Naive B cell (primary cell): ENCODE results near the gene AGRN. TPM values are rescaled to one million over a fixed set of nuclear protein-coding genes. Genes with fewer than 3 reads are reported as not detected.
"Not testable (repeated sequence)": the region's sequence is repeated elsewhere in the genome, so short reads cannot be mapped to it uniquely, and the experiment has no call there.

Experiments used
- ATAC-seq, 2 donors: fragments of 150-1000 bp; cut with Tn5 transposase; 2 replicates each; pipeline ENCODE4 v1.10.0; 2021; ENCODE audit warnings: low read depth in 2 of 2, mild to moderate bottlenecking in 2 of 2, moderate library complexity in 2 of 2
- DNase-seq: peaks from one replicate; pipeline ENCODE4 v3.0.0; 2022
- H3K27ac Mint-ChIP-seq, 6 donors: one replicate each; pipeline ENCODE4 v1.8.0; 2020 to 2022; ENCODE audit warnings: mild to moderate bottlenecking in 6 of 6, mixed read lengths in 6 of 6, moderate library complexity in 5 of 6, inconsistent platforms in 2 of 6
- H3K27me3 Mint-ChIP-seq, 3 donors: one replicate each; pipeline ENCODE4 v1.8.0; 2021 to 2022; ENCODE audit warnings: mixed read lengths in 3 of 3, mild to moderate bottlenecking in 1 of 3
- H3K36me3 Mint-ChIP-seq, 2 donors: one replicate each; pipeline ENCODE4 v1.8.0; 2020 to 2022; ENCODE audit warnings: mixed read lengths in 2 of 2, inconsistent platforms in 1 of 2, mild to moderate bottlenecking in 1 of 2
- H3K4me1 Mint-ChIP-seq, 3 donors: one replicate each; pipeline ENCODE4 v1.8.0; 2020 to 2022; ENCODE audit warnings: mixed read lengths in 3 of 3, inconsistent platforms in 1 of 3, mild to moderate bottlenecking in 1 of 3, moderate library complexity in 1 of 3
- H3K4me3 Mint-ChIP-seq, 8 donors: one replicate each; pipeline ENCODE4 v1.8.0; 2020 to 2022; ENCODE audit warnings: mild to moderate bottlenecking in 8 of 8, mixed read lengths in 8 of 8, moderate library complexity in 8 of 8, inconsistent platforms in 2 of 8
- H3K9me3 Mint-ChIP-seq, 7 donors: one replicate each; pipeline ENCODE4 v1.8.0; 2020 to 2022; ENCODE audit warnings: mixed read lengths in 7 of 7, mild to moderate bottlenecking in 5 of 7, inconsistent platforms in 2 of 7, moderate library complexity in 1 of 7
- polyA plus RNA-seq, 6 donors: library from polyadenylated mRNA; unstranded; fragments of 300-500 nt; fragmentation: Illumina TruSeq; gene quantifications; one replicate each; pipeline ENCODE4 v1.2.3, GENCODE V29; 2021; ENCODE audit warnings: low read depth in 6 of 6

AGRN gene
- polyA plus RNA-seq, 6 donors from 2014 or later, result 0.04 to 0.52 TPM; not detected in 4

DNA sequence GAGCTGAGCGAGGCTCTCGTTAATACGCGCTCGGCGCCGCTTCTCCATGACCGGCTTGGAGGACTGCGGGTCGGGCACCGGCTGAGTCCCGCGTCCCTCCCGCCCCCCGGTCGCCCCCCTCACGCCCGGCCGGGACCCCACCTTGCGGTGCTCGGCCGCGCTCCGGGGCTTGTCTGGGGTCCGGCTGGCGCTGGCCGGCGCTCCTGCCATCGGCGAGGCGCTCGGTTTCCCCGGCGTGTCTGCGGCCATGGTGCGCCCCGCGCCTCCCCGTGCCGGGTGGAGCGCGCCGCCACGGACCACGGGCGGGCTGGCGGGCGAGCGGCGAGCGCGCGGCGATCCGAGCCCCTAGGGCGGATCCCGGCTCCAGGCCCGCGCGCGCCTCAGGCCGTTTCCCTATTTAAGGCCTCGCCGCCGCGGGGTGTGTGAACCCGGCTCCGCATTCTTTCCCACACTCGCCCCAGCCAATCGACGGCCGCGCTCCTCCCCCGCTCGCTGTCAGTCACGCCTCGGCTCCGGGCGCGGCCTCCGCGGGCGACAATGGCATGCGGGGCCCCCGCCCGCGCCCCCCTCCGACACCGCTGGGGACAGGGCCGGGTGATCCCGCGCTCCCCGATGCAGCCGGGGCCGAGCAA, 20.1 kb upstream of the AGRN start, which contains the start of gene HES4:
HES4 (minus strand) TSS at position 373 of the 632 bp plus-strand sequence; CDS start at position 249, 124 bp downstream.
- Mint-ChIP-seq H3K4me1 (peaks cover 16 to 23% (median 23%) of the 10 kb centered on the region in 3 donors), H3K27ac (peak within 1 kb of the TSS; percentile 94 to 98 (median 96)), H3K27me3 (peaks cover 27 to 53% (median 40%) of the 10 kb centered on the region in 3 donors), H3K9me3 (no peaks in the 10 kb centered on the region), H3K4me3 (peak within 1 kb of the TSS; percentile 76 to 90 (median 80)), H3K36me3 (peaks cover 0 to 5% of the 10 kb centered on the region in 2 donors)
- DNase-seq (peak; percentile 66), ATAC-seq (peak; percentile 50 to 54)

DNA sequence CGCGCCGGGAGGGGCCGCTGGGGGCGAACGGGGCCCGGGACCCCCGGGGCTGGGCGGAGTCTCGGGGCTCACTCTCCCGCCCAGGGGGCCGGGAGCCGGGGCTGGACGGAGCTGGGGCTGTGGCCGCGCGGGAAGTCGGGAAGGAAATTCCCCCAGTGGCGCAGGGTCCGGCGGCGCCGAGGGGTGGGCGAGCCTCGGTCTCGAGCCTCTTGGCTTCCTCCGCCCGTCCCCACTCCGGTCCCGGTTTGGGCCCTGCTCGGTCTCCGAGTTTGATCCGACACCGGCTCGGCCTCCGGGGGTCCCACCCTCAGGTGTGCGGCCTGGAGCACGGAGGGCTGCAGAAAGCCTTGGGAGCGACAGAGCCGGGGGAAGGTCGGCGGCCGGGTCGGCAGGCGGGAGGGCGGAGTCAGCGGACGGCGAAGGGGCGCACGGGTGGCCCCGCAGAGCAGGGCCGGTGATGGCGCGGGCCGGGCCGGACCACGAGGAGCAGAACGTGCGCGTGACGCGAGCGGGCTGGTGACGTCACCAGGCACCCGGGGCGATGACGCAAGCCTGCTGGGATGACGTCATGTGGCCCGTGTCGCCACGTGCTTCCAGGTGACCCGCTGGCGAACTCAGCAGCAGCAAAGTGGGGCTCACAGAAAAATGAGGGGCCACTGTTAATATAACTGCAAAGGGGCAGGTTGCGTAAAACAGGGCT, 19.4 kb upstream of the AGRN start:
- Mint-ChIP-seq H3K27ac (peak overlapping the region; percentile 94 to 98 (median 96)), H3K4me3 (peak overlapping the region; percentile 76 to 90 (median 80)), H3K36me3 (peaks cover 0 to 10% of the 10 kb centered on the region in 2 donors), H3K9me3 (no peaks in the 10 kb centered on the region), H3K4me1 (peaks cover 22 to 28% (median 27%) of the 10 kb centered on the region in 3 donors), H3K27me3 (peaks cover 25 to 53% (median 41%) of the 10 kb centered on the region in 3 donors)
- ATAC-seq (peak; percentile 51 to 58), DNase-seq (peak; percentile 70)

DNA sequence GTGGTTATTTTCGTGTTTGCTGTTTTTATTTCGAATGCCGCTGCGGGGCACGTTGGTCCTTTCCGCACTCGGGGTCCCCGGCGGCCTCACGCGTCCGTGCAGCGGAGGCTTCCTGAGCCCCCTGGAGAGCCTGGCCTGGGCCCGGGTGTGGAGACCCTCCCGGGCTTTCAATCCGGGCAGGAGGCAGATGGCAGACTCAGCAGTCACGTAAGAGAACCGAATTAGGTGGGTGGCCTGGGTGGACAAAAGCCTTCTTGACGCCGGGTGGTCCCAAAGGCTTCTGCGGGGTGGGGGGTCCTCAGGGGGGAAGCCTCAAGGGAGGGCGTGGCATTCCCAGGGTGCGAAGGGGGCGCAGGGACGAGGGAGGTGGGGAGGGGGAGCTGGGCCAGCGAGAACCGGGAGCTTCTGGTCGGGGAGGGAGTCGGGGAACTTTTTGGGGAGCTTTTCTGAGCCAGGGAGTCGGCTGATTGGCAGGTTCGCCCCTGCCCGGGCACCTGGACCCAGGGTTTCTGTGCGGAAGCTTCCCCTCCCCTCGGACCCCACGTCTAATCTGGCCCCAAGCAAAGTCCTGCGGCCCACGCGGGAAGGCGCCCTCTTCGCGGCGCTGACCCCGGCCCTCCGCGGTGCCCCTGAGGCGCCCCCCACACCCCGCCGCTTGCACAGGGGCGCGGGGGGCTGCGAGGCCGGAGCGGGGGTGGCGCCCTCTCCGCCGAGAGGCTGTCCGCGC, 18.7 kb upstream of the AGRN start:
- DNase-seq, result no peak
- Mint-ChIP-seq H3K27me3 (peaks cover 20 to 54% (median 40%) of the 10 kb centered on the region in 3 donors), H3K4me3 (peak overlapping the region; percentile 76 to 90 (median 80)), H3K9me3 (no peaks in the 10 kb centered on the region), H3K27ac (peak overlapping the region; percentile 94 to 98 (median 96)), H3K36me3 (peaks cover 0 to 10% of the 10 kb centered on the region in 2 donors), H3K4me1 (peaks cover 22 to 23% (median 23%) of the 10 kb centered on the region in 3 donors)
- ATAC-seq, result no peak

DNA sequence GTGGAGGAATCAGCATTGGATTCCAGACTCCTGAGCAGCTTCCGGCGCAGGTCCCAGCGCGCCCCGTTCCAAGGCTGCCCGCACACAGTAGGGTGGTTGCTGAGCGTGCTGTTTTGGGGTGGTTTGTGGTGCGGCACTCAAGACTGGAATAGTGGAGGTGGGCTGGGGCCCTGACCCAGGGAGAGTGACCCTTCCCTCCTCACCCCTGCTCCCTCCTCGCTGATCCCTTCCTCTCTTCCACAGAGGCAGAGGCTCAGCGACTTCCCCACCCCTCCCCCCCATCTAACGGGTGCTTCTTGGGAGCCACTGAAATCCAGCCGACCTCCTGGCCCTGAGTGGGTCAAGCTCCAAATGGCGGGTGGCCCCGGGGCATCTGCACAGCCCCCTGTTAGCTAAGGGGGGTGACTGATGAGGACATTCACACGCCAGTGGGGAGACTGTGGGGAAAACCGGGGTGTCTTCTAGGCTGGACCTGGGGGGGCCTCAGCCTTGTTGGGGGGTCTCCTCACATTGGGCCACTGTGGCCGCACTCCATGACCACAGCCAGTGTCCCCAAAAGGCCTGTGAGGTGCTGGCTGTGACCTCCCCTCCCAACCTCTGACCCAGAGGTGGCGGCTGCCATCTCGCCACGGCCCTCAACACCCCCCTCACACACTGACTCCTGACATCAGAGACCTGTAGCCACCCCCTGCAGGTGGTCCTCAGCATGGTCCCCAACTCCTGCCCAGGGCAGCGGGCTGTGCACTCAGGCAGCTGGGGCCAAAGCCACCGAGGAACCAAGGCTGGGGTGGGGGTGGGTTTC, 16.1 kb upstream of the AGRN start:
- Mint-ChIP-seq H3K36me3 (peaks cover 0 to 10% of the 10 kb centered on the region in 2 donors), H3K4me3 (peak overlapping the region in 1 of 8 donors; percentile 74), H3K27ac (no peak overlapping the region), H3K9me3 (no peaks in the 10 kb centered on the region), H3K27me3 (peaks cover 25 to 59% (median 36%) of the 10 kb centered on the region in 3 donors), H3K4me1 (peaks cover 15 to 17% (median 16%) of the 10 kb centered on the region in 3 donors)
- DNase-seq (no peak), ATAC-seq (no peak)

DNA sequence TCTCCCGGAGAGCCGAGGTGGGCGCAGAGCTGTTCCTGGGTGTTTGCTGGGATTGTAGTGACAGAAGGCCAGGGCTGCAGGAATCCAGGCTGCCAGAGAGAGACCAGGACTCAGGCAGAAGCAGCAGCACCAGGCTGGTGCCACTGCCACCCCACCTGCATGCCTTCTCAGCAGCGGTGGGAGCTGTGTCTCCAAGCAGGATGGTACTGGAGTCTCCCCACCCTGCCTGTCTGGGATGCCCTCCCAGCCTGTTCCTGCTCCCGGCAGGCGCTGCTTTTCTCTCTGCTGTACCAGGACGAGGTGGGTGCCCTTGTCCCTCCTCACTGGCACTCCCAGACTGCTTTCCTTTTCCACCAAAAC, 15.5 kb upstream of the AGRN start:
- Mint-ChIP-seq H3K27me3 (peaks cover 29 to 59% (median 36%) of the 10 kb centered on the region in 3 donors), H3K4me1 (peaks cover 15 to 17% (median 16%) of the 10 kb centered on the region in 3 donors), H3K36me3 (peaks cover 0 to 10% of the 10 kb centered on the region in 2 donors), H3K4me3 (peak overlapping the region in 1 of 8 donors; percentile 38), H3K27ac (peak overlapping the region in 1 of 6 donors; percentile 49), H3K9me3 (no peaks in the 10 kb centered on the region)
- ATAC-seq, result no peak
- no peak for DNase-seq

DNA sequence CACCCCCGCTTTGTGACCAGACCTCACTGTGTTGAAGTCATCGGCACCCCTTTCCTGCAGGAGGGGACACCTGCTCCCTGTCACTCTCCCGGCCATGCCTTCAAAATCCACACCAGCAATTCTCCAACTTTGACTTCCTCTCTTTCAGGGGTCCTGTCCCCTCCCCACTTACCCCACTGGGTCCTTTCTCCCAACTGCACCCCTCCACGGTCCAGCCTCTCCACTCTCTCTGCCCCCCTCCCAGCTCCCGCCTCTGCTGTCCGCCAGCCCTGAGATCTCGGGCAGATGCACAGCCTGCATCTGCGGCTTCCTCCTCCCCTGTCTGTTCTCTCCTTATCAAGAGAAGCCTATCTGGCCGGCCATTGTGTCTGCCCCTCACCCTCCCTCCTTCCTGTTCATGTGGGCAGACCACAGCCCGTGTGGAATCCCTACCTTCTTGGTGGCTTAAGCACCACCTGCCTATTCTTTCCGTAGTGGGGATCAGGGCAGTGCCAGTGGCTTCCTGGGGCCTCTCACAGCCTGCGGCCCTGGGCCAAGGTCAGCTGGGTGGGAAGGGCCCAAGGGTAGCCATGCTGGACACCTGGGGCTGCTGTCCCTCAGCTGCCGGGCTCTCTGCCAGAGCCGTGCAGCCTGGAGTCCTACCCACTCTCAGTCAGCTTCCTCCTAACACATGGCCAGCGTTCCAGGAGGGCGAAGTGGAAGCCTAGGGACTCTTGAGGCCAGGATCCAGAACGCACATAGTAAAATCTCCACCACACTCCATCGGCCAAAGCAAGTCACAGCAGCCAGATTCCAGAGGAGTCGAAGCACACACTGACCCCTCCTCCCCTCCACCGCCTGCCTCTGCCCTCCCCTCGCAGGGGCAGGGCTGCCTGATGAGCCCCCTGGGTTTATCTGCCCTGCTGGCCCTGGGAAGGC, 14.9 kb upstream of the AGRN start:
- peak overlapping the region in 3 of 6 donors; percentile 23 to 49 (median 49) for H3K27ac Mint-ChIP-seq

DNA sequence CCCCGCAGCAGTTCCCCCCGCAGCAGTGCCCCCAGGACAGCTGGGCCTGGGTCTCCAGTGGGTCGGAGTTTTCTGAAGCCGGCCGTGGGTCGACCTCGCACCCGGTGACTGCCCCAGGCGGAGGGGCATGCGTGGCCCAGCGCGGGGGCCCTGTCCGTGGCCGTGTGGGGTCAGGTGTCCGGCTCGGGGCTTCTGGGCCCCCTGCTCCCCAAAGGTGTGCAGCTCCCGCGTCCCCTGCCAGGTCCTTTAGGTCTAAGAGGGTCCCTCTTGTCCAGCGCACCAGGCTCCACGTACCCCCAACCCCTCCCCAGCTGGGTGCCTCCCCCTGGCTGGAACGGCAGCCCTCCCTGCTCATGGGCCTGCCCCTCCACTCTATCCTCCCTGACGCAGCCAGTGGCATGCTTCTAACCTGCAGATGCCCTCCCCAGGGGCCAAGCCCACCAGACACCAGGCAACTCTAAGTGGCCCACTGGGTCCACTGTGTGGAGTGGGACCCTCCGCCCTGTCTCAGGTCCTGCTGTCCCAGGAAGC, 14.1 kb upstream of the AGRN start:
- Mint-ChIP-seq H3K27ac (no peak overlapping the region), H3K4me3 (no peak overlapping the region), H3K36me3 (peaks cover 0 to 10% of the 10 kb centered on the region in 2 donors), H3K9me3 (no peaks in the 10 kb centered on the region), H3K27me3 (peaks cover 26 to 55% (median 31%) of the 10 kb centered on the region in 3 donors), H3K4me1 (peaks cover 11 to 16% (median 12%) of the 10 kb centered on the region in 3 donors)
- DNase-seq, result no peak
- no peak for ATAC-seq

More for the DNA sequence above, 14.9 kb upstream of the AGRN start:
- Mint-ChIP-seq H3K4me1 (peaks cover 15 to 17% (median 16%) of the 10 kb centered on the region in 3 donors), H3K4me3 (peak overlapping the region in 1 of 8 donors; percentile 38), H3K27me3 (peaks cover 29 to 59% (median 36%) of the 10 kb centered on the region in 3 donors), H3K36me3 (peaks cover 0 to 10% of the 10 kb centered on the region in 2 donors), H3K9me3 (no peaks in the 10 kb centered on the region)
- DNase-seq (no peak), ATAC-seq (no peak)

DNA sequence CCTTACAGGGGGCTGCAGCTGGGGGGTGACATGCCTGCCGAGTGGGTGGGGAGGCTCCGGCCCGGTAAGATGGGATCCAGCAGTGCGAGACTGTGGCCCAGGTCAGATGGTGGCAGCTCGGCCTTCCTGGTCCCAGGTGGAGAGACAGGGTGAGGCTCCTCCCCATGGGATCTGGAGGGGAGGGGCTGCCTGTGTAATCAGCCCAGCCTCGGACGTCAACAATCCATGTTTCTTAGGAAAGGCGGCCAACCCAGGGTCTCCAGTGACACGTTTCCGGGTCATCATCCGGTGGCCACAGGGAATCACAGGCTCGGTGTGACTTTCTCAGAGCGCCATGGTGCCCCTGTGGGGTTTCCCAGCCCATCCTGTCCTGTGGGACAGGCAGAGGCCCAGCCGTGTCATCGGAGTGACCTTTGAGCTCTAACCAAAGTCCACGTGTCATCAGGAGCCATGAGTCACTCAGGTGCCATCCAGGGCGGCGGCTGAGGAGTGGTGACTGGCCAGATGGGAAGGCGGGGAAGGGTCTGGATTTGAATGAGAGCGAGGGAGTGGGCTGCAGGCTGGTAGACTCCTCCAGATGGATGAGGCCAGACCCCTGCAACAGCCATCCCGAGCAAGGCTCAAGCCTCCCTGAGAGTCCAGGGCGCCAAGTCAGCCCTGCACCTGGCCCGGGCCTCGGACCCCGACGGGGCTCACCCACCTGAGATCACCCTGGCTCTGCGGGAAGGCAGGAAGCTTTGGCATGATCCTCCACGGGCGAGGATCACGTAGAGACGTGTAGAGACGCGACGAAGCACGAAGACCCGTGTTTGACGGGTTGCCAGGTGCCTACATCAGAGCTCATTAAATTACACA, 13.4 kb upstream of the AGRN start:
- DNase-seq (no peak), ATAC-seq (no peak)
- H3K27ac Mint-ChIP-seq, result no peak overlapping the region
- H3K9me3 Mint-ChIP-seq, result no peaks in the 10 kb centered on the region
- no peak overlapping the region for H3K4me3 Mint-ChIP-seq
- H3K36me3 Mint-ChIP-seq, result peaks cover 0 to 10% of the 10 kb centered on the region in 2 donors
- peaks cover 7 to 18% (median 9%) of the 10 kb centered on the region in 3 donors for H3K4me1 Mint-ChIP-seq
- H3K27me3 Mint-ChIP-seq, result peaks cover 23 to 51% (median 28%) of the 10 kb centered on the region in 3 donors

DNA sequence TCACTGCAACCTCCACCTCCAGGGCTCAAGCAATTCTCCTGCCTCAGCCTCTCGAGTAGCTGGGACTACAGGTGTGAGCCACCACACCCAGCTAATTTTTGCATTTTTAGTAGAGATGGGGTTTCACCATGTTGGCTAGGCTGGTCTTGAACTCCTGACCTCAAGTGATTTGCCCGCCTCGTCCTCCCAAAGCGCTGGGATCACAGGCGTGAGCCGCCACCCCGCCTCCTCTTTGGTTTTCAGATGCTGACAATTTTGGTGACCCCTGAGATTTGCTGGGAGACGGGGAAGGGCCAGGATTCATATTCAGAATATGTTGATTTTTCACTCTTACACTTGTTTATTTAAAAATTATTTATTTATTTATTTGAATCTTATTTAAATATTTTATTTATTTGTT, 9.8 kb upstream of the AGRN start:
- not testable (repeated sequence) for ATAC-seq, DNase-seq, H3K4me3 Mint-ChIP-seq, H3K36me3 Mint-ChIP-seq, H3K9me3 Mint-ChIP-seq, H3K27ac Mint-ChIP-seq
- H3K4me1 Mint-ChIP-seq, result peaks cover 13 to 30% (median 27%) of the 10 kb centered on the region in 3 donors
- peaks cover 14 to 29% (median 16%) of the 10 kb centered on the region in 3 donors for H3K27me3 Mint-ChIP-seq

DNA sequence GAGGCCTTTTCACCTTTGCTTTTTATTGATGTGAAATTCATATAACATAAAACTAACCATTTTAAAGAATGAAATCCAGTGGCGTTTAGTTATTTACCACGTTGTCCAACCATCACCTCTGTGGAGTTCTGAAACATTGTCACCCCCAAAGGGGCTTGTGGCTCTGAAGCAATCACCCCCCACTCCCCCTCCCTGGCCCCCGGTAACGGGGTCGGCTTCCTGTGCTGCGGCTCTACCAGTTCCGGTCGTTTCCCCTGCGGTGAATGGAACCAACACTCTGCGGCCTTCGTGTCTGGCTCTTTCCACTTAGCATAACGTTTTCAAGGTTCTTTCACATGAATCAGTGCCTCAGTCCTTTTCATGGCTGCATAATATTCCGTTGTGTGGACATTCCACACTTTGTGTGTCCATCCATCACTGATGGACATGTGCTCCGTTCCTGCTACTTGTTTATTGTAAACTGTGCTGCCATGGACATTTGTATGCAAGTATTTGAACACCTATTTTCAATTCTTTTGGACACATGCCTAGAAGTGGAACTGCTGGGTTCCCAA, 8.4 kb upstream of the AGRN start:
- Mint-ChIP-seq H3K4me3 (peak overlapping the region in 3 of 8 donors; percentile 5 to 58 (median 41)), H3K4me1 (peaks cover 11 to 28% (median 26%) of the 10 kb centered on the region in 3 donors), H3K9me3 (no peaks in the 10 kb centered on the region), H3K27me3 (peaks cover 4 to 16% (median 12%) of the 10 kb centered on the region in 3 donors), H3K27ac (peak overlapping the region in 1 of 6 donors; percentile 27), H3K36me3 (no peaks in the 10 kb centered on the region)
- DNase-seq (no peak), ATAC-seq (no peak)
